Raji (cell line): Measurements from ENCODE around the gene LRIG3.

Experiments
- POLR2A ChIP-seq: IDR thresholded peaks from 2 replicates; pipeline ENCODE4 v1.6.1; 2011; ENCODE audit warnings: low read depth, low read length, control low read depth; ENCODE audit not compliant: insufficient read depth

The LRIG3 gene

DNA sequence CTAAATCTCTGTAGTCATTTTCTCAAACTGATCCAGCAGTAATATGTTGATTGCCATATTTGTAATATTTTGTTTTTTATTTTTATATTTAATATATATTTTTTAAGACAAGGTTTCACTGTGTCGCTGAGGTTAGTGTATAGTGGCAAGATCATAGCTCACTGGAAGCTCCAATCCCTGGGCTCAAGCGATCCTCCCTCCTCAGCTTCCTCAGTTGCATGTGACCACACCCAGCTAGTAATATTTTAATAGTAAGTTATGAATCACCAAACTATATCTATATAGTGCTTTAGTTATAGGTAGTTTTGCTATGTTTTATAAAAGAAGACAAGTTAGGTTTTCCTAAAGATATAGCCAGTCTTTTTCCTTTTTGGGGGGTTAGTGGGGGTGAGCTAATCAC is 22.0 kb upstream of the LRIG3 start:
- no peak for TF ChIP-seq POLR2A

DNA sequence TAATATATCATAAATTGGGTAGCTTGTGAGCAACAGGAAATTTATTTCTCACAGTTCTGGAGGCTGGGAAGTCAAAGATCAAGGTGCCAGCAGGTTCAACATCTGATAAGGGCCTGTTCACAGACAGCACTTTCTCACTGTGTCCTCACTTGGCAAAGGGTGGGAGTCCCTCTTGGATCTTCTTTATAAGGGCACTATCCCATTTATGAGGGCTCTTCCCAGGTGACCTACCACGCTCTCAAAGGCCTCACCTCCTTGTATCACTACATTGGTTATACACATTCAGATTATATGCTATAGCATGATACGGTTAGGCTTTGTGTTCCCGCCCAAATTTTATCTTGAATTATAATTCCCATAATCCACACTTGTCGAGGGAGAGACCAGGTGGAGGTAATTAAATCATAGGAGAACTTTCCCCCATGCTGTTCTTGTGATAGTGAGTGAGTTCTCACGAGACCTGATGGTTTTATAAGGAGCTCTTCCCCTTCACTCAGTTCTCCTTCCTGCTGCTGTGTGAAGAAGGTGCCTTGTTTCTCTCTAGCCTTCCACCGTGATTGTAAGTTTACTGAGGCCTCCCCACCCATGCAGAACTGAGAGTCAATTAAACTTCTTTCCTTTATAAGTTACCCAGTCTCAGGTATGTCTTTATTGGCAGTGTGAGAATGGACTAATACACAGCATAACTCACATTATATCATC is 19.2 kb upstream of the LRIG3 start:
- TF ChIP-seq POLR2A: no peak

DNA sequence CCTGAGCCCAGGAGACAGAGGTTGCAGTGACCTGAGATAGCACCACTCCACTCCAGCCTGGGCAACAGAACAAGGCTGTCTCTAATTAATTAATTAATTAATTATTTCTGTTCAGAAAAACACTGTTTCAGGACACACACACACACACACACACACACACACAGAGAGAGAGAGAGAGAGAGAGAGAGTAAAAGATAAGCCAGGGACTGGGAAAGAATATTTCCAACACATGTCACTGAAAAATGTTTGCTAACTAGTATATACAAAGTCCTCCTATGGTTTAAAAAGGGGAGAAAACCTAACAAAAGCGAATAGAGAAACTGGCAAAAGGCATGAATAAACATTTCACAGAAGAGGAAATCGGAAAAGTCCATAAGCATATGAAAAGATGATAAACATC is 18.1 kb upstream of the LRIG3 start:
- no peak for TF ChIP-seq POLR2A

DNA sequence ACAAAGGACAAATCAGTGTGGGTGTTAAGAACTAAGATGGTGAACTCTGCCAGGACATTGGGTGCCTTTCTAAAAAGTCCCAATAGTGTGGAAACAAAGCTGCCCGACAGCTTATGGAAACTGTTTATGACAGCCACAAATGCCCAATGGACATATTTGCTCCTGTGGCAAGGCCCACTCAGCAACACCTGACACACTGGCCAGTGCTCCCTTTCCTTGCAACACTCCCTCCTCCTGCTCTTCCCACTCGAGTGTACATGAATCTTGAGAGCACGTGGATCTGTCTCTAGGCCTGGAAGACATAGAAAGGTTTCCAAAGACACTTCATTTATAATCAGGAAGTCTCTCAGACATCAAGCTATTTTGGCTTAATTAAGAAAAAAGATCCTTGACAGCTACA is 14.2 kb upstream of the LRIG3 start:
- no peak for TF ChIP-seq POLR2A

DNA sequence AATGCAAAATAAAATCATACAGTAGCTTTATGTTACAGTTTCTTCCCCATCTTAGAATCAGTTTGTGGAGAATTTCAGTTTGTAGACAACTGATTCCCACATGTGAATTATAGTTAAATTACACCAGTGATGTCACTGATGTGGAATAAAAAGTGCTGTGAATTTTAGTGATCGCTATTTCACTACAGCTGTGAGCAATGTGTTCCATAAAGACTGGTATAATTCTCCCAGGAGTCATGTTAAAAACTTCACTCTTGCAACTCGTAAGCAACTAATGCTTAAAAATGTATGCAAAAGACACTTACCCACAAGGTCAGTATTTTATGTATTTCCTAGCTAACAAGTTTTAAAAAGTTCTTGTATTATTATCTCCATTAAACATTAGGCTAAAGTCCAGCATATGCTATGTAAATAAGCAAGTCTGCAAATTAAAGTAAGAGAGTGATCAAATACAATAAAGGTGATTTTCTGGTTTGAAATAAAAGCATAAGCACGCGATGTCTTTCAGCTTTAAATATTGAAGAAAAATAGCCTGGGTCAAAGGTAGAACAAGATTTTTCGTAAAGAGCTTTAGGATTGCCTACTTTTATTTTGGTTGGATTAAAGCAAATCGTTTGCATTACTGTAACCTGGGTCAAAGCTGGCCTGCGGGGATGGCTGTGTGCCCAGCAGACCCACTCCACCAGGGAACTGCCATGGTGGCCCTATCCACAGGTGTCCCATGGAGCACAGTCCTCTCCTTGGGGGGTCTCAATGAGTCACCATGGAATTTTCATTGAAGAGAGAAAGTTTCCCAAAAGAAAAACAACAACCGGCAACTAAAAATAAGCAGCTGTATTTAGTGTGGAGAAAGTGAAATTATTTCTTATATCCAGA is 12.7 kb upstream of the LRIG3 start:
- TF ChIP-seq POLR2A: no peak

DNA sequence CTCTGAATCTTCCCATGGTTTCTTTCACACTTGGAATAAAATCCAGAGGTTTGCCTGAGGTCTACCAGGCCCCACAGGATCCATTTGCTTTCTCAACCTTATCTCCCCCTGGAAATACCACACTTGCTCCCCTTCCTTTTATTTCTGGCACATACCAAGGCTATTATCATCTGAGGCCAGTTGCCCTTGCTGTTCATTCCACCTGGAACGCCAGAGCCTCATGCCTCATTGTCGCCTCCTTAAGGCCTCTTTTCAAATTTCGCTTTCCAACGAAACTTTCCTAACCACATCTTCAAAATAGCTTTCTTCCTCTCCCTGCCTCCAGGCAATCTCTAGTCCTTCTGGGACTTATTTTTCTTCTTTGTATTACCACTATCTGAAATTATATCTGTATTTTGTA is 11.2 kb upstream of the LRIG3 start:
- no peak for TF ChIP-seq POLR2A

DNA sequence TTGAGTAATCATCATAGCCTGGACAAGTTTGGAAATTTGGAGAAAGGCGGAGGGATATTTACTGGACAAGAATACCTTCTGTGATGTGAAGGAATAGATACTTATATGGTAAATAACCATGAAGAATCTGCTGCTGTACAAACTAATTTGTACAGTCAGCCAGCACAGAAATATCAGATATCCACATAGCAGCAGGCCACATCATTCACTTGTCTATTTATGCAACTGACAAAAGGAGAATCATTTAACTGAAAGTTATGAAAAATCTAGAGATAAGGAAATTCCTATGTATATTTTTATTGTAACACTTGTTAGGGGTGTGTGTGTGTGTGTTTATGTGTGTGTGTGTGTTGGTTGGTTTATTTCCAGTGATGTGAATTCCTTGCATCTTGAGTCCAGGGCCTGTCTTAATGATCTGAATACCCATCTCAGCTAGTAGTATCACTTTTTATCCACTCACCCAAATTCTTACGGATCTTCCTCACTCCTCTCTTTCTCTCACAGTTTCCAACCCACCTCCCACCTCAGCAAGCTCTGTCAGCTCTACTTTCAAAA is 10.5 kb upstream of the LRIG3 start:
- TF ChIP-seq POLR2A: no peak

DNA sequence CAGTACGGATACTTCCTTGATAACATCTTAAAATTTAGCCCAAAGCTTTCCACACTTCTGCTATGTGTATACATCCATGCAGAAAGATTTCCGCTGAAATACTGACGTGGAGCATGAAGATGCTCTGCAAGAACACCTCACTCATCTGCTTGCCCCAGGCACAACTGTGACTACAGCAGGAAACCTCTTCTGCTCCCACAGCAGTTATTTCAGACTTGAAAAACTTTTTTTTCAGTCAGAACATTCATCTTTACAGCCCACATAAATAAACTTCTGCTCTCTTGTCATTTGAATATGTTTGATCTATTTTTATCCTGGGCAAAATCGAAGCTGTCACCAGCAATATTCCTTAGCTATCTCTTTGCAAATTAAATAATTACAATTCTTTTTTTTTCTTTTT is 6.8 kb upstream of the LRIG3 start:
- no peak for TF ChIP-seq POLR2A

DNA sequence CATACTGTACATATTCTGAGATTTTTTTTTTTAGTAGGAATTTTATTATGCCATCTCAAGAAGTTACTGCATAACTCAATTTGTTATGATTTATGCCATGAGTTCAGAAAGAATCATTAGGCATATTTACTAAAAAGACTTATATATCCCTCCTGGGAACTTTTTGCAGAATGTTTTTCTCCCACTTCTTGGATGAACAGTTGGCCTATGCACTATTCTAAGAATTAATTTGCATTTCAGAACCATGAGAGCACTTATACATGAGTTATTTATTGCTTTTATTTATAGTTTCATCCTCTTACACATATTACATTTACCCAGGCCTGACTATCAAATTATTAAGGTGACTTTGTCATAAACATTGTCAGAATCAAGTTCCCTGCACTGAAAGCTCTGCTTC is 6.3 kb upstream of the LRIG3 start:
- TF ChIP-seq POLR2A: no peak

DNA sequence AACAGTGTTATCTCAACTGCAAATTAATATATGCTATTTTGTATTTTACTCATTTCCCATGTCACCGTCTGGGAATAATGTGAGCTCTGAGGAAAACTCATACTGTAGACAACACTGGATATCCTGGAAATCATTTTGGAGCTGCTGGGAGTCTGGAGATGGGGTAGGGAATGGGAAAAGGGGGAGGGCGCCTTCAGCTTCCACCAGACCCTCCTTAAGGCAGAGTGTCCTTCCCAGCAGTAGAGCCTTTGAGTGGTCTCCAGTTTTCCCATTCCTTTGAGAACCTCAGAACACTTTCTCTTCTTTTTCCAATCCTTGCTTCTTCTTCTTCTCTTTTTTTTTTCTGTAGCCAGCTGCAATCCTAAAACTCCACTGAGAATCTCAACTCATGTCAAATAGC is 5.4 kb upstream of the LRIG3 start:
- no peak for TF ChIP-seq POLR2A

DNA sequence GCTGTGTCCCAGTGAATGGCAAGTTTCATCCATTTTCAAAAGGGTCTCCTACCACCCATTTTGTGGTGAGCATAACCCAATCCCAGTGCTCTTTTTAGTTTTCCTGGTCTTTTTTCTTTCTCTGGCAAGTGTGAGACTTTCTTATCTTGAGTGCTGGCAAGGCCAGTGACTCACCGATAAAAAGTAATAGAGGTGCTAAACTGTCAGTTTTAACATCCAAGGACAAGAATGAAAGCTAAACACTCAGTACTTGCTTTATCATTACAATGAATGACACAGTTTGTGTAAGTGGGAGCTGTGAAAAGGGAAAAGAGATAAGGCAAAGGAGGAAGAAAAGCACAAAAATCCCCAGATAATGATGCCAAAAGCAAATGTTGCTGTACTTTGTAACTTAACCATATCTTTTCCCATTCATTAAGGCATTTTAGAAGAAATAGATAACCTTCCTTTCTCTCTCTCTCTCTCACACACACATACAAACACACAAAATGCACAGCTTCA is 4.9 kb upstream of the LRIG3 start:
- TF ChIP-seq POLR2A: no peak

DNA sequence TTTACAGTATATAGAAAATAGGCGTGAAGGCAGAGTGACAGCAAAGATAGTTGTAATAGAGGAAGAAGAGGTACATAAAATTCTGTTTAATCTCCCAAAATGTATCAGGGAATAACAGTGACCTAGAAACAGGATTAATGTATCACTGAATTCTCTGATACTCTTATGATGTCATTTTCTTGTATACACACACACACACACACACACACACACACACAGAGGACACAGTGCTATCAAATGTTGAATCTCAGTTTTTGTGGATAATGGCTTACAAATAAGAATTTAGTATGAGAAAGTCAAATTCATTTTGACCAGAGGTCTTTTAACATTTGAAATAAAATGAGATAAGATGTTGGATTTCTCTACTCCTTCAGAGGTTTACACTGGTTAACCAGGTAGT is 4.3 kb upstream of the LRIG3 start:
- no peak for TF ChIP-seq POLR2A

DNA sequence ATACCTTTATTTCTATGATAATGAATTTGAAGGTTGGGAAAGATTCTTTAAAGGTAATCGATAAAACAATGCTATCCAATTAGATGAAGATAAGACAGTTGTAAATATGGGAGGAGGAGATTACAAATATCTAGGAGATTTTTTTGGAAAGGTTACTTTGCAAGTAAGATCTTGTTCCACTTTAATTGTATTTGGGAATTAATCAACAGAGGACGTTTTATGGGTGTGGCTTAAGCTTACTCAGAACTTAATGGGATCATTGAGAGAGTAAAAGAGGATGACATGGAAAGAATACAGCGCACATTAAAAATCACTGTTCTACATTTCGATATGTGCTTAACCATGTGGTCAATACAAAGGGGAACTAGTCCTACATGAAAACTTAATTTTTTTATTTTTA is 3.5 kb upstream of the LRIG3 start:
- TF ChIP-seq POLR2A: no peak

DNA sequence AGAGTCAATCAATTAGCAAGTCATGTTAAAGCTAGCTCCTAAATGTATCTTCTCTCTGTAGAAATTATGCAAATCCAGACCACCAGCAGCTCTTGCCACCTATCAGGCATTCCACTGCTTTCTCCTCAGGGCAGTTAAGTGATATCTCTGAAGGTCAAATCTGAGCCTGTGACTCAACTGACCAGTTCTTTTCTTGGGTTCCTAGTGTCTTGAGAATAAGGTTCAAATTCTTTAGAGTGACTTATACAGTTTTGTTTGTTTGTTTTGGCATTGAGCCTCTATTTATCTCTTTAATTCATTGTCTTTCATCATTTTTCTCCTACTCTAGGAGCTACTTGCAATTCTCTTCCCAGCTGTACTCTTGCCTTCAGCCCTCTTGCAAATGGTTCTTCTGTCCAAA is 2.5 kb upstream of the LRIG3 start:
- TF ChIP-seq POLR2A: no peak

DNA sequence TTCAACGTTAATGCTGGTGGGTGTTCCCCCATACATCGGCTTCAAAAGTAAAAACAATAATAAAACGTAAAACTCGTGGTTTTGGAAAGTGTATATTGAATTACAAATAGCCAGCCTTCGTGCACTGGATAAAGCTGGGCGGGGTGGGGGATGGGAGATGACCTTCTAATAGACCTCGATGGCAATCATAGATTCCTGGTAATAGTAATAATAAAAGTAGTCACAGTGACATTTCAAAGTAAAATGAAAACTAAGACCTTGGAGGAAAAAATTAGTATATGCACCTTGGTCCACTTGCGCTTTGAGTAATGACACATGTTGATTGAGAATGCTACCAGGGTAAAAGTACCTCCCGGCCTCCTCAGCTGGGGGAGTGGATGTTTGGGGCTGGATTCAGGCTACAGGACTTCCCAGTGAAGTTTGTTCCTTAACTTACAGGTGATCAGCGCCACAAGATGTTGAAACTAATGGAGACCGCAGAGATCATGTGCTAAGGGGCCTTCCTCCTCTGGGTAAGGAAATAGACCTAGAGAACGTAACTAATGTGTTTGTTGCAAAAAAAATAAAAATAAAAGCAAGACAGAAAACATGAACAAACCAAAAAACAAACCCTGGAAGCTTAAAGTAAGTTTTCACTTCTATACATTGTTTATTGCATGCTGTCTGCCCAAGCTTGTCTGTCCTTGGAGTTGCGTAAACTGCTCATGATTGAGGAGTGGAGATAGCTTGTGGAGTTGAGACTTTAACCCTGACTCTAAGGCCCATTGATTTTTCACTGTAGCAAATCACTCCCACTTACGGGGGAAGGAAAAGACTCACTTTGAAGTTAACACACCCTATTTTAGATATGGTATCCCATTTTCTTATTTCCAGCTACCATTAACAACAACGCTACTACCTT is 907 bp upstream of the LRIG3 start:
- TF ChIP-seq POLR2A: no peak
